ENCODE results near the gene ZNF18. TPM values are rescaled to one million over a fixed set of nuclear protein-coding genes. Genes with fewer than 3 reads are reported as not detected.
A peak's percentile ranks its signal among the peaks of the same experiment; 100 is the strongest.

The ZNF18 gene
- total and polyA plus RNA-seq, 2 of the 13 experiments (the other 11 are each of a cell fraction or from before 2014, with no cell fraction given), result 2.4 to 5.4 TPM

- TF ChIP-seq ZNF800 (CRISPR knock-in tag; IDR thresholded peaks at IDR 0.05), result peak; percentile 72; the same call in 1 of the 2 replicates
- peak; percentile 72 for TF ChIP-seq ZNF768 (CRISPR knock-in tag; IDR thresholded peaks at IDR 0.05)
- TF ChIP-seq GMEB1 (CRISPR knock-in tag; IDR thresholded peaks at IDR 0.05; ENCODE audit: borderline replicate concordance), result peak; percentile 63; the same call in 1 of the 2 replicates
- no peak for TF ChIP-seq FUBP1 (CRISPR knock-in tag; IDR thresholded peaks at IDR 0.05; ENCODE audit: borderline replicate concordance)
- TF ChIP-seq ZBTB40 (IDR thresholded peaks at IDR 0.05), result no peak
- TF ChIP-seq ZBTB40 (CRISPR knock-in tag; IDR thresholded peaks at IDR 0.05), result no peak
- TF ChIP-seq FOSL2 (CRISPR knock-in tag; IDR thresholded peaks at IDR 0.05), result 0 out of 2 replicates have a peak, but pooled peaks have one; percentile 4
- TF ChIP-seq POLR2G (IDR thresholded peaks at IDR 0.05; ENCODE audit: low read depth, low read length), result peak; percentile 98
- TF ChIP-seq AHR (CRISPR knock-in tag; IDR thresholded peaks at IDR 0.05), result no peak
- peak; percentile 52 to 84; a peak in 3 of 4 replicates for TF ChIP-seq HMGXB4 (CRISPR knock-in tag; IDR thresholded peaks at IDR 0.05; ENCODE audit: borderline replicate concordance in 1 of 2, low read depth in 1 of 2)
These were observed at the start of gene ZNF18 (continued) for GRCh38 chr17:11997147-11997971.

Data from HepG2 (cell line).